SU-DHL-6 (cell line): Measurements from ENCODE around the gene MUCL3.

Experiments
- EZH2phosphoT487 ChIP-seq: fragments of 200-600 bp; sonication (generic), shearing (Covaris generic); conservative IDR thresholded peaks from 2 replicates; pipeline ENCODE4 v1.6.1; 2018; ENCODE audit warnings: mild to moderate bottlenecking, antibody characterized with exemption, low read length, moderate library complexity, mixed read lengths
- TF ChIP-seq, protein P1 (sequence below): fragments of 200-600 bp; sonication (generic); IDR thresholded peaks from one replicate; pipeline ENCODE4 v1.5.1; 2017; ENCODE audit warnings: antibody characterized with exemption, mild to moderate bottlenecking, low read length, moderate library complexity; ENCODE audit not compliant: insufficient read depth, poor library complexity, severe bottlenecking

DNA sequence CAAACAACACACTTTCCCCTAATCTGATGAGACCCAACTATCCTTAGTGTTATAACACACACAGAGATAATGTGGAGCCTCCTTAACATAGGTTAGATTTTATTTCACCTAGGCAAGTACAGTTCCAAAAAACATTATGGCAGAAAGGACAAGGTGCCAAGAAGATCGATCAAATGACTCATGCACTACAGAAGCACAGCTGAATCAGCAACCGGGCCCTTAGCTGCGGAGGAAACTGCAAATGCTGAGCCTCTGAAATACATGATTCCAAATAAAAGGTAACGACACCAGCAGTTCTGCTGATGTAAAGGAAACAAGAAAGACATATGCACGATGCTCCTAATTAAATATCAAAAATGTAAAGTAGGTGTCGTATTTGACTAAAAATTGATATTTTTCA, 22.9 kb downstream of the MUCL3 start:
- TF ChIP-seq, protein P1, sequence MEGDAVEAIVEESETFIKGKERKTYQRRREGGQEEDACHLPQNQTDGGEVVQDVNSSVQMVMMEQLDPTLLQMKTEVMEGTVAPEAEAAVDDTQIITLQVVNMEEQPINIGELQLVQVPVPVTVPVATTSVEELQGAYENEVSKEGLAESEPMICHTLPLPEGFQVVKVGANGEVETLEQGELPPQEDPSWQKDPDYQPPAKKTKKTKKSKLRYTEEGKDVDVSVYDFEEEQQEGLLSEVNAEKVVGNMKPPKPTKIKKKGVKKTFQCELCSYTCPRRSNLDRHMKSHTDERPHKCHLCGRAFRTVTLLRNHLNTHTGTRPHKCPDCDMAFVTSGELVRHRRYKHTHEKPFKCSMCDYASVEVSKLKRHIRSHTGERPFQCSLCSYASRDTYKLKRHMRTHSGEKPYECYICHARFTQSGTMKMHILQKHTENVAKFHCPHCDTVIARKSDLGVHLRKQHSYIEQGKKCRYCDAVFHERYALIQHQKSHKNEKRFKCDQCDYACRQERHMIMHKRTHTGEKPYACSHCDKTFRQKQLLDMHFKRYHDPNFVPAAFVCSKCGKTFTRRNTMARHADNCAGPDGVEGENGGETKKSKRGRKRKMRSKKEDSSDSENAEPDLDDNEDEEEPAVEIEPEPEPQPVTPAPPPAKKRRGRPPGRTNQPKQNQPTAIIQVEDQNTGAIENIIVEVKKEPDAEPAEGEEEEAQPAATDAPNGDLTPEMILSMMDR = no peak
- no peak for TF ChIP-seq EZH2phosphoT487
